Anterior cingulate cortex (tissue), 58 donors: ENCODE measurements around the gene SBF2.

ENCODE experiments used
- DNase-seq, 58 donors: peaks; one replicate each; lab custom pipeline; 2025; lab: John Stamatoyannopoulos, UW

Gene SBF2

DNA sequence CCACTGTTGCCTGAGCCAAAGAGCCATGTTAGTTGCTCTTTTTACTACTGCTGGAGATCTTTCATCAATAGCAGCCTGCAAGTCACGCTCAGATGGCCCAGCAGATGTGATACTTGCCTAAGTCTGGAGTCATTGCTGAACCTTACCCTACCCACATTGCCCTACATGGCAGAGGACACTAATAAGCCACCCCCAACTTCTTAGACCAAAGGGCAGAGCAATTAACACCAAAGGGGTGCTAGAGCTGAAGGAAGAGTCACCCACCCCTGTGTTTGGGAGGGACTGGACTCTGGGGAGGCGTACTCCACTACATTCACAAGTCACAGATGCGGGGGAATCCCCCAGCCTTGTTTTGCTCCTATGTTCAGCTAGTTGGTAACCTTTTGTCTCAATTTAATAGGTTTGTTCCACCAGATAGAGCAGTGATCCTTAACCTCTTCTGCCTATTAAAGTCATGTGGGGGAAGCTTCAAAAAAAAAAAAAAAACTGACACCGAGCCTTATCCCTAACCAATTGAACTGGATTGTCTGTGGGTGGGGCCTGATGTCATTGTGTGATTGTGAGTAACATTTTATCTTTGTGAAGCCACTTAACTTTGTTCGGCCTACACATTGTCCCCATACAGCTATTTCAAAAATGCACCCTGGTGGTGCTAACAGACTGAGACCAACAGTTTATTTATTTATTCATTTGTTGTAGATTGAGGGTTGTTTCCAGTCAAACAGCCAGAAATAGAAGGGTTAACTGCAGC, 23.9 kb upstream of the SBF2 start:
- no peak for DNase-seq

DNA sequence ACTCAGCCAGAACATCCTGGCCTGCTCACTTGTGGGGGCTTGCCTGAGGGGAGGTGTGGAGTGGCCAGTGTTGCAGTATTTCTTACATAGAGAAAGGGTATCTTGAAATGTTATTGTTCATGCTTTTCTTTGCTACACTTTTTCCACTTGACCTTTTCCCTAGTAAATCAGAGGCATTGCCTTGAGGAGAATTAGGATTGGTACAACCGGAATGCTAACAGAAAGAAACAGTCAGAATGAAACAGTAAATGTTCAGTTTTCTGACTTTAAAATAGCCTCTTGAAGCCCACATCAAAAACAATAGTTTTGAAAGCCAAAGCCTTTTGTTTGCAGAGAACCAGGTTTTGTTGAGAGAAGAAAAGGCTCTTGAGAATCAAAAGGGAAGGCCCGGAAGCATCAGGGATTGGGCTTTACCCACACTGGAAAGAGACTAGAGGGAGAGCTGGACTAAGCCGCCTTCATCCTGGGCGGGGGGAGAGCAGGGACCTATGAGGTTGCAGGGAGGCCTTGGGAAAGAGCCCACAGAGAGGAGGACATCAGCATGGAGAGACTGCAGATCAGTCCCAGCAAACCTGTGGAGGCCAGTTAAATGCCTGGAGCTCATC, 23.2 kb upstream of the SBF2 start:
- peak in 2 of 58 donors; percentile 14 to 29 for DNase-seq

GRCh38 chr11:10315083-10315482, 21.1 kb upstream of the SBF2 start:
- DNase-seq = no peak

DNA sequence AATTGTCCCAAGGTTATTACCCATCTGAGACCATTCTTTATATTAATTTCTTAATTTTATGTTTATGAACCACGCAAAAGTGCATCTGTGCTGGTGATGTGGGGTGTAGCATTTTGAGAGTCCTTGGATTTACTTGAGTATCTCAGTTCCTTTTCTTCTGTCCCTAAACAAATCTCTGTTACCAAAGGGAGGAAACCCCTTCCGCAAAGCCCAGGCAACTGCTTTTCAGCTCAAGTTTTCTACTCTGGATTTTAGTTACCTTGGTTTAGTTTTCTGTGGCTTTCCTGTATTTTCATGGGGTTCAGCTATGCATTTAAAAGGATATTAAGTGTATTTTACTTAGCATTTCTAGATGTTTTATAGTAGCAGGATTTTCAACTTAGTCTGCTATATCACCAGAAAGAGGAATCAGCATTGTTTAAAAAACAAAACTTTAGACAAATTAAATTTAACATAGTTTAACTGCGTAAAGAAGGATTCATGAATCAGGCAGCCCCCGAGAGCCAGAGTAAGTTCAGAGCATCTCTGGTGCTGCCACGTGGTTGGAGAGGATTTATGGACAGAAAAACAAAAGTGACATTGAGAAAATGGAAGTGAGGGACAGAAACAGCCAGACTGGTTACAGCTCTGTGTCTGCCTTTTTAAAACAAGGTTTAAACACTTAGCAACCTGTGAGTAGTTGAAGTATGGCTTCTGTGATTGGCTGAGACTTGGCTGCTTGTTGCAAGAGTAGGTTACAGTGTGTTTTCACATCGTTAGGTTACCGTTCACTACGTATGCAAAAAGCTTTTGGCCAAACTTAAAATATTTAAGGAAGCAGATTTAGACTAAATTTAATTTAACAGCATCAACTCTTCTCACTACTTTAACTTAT, 20.4 kb upstream of the SBF2 start:
- DNase-seq = peak in 4 of 58 donors; percentile 15 to 61 (median 35)

- DNase-seq = no peak
Observed at GRCh38 chr11:10311802-10312201, 17.8 kb upstream of the SBF2 start.

GRCh38 chr11:10310301-10310841, 16.4 kb upstream of the SBF2 start:
- DNase-seq = no peak

DNA sequence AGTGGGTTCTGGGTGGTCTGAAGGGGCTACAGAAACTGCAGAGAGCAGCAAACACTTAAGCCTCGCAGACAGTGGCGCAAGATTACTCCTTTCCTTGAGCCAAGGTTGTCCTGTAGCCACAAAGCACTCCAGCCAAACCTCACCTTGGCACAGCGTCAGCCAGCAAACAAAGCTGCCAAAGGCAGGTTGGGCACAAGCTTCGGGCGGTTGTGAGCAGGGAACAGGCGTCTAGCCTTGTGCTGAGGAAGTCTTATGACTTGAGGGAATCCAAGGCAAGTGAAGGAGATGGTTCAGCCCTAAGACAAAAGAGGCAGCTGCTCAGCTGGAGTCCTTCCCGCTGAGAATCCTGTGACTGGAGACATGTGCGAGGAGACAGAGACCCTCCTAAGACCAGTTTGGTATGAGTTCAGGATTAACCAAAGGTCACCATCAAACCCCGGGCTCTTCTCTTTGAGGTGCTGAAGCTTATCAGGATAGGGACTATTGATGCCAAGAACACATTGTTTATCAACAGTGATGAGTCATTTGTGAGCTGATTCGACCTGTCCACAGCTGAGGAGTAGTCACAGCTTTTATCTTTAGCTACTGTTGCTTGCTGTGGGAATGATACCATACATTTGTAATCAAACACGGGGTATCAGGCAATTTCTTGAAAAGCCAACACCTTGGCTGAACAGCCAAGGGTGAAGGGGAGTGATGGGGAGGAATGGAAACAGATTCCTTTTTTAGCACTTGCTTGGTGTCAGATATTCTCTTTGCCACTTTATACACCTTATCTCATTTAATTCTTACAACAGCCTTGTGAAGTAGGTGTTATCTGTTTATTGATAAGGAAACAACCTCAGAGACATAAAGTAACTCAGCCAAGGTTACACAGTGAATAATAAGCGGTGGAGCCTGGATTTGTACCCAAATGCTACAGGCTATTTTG, 15.4 kb upstream of the SBF2 start:
- DNase-seq = peak in 23 of 58 donors; percentile 14 to 75 (median 34)

DNA sequence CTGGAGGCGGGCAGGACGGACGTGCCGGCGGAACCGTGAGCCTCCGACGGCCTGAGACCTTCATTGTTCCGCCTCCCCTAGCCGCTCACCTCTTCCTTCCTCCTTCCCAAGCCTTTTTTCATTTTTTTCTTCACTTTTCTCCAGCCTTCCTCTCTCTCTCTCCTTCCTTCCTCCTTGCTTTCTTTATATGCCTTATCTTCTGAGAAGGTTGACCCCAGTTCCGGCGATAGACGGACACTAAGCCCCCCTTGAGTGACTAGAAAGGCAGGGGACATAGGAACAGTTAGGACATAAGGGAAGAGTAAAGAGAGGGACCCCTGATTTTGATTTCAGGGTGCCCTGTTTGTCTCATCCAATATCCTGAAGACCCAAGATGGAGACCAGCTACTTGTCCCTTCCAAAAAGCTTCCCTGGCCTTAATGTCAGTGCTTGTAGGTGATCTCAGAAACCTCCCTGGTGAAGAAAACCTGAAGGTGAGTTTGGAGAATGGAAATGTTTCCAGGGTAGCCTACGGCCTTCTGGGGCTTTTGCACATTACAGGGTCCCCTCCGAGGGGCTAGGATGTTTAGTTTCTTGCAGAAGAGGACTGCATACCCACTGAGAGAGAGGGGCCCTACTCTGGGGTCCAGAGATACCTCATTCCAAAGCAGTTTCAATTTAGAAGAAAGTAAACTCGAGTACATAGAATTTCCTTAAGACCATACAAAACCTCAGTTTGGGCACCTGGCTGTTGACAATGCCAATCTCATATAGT, 14.4 kb upstream of the SBF2 start:
- DNase-seq = no peak

DNA sequence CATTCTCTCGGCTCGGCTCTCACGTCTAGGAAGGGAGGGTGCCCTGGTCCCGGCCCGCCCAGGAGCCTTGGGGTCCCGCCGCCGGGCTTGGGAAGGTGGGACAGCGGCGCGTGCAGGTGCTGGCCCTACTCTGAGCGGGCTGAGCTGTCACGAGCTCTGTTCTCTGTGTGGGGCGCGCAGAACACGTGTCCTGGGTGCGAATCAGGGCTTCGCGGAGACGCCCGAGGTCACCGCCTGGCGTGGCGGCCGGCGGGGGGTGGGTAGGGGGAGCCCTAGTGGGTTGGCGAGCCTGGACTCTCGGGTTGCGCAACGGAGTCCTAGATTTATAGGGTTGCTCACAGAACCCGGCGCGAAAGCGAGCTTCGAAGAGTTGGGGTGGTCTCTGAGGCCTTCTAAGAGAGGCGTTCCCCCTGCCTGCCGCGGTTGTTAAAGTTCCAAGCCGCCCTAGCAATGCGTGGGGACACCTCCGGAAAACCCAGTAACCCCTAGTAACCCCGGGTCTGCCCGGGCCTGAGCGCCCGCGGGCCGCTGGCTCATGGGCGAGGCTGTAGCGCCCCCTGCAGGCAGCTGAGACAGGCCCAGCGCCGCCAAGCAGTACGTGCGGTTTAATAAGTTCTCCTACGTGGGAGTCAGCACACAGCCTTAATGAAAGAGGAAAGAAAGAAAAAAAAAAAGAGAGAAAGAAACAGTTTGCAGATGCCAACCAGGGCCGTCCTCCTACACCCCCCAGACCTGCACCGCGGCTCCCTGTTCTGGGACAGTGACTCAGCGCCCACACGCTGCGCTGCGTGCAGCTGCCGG, 13.6 kb upstream of the SBF2 start:
- DNase-seq = peak in 54 of 58 donors; percentile 36 to 87 (median 64)

- no peak for DNase-seq
Observed at GRCh38 chr11:10307022-10307399, 13.0 kb upstream of the SBF2 start.

DNA sequence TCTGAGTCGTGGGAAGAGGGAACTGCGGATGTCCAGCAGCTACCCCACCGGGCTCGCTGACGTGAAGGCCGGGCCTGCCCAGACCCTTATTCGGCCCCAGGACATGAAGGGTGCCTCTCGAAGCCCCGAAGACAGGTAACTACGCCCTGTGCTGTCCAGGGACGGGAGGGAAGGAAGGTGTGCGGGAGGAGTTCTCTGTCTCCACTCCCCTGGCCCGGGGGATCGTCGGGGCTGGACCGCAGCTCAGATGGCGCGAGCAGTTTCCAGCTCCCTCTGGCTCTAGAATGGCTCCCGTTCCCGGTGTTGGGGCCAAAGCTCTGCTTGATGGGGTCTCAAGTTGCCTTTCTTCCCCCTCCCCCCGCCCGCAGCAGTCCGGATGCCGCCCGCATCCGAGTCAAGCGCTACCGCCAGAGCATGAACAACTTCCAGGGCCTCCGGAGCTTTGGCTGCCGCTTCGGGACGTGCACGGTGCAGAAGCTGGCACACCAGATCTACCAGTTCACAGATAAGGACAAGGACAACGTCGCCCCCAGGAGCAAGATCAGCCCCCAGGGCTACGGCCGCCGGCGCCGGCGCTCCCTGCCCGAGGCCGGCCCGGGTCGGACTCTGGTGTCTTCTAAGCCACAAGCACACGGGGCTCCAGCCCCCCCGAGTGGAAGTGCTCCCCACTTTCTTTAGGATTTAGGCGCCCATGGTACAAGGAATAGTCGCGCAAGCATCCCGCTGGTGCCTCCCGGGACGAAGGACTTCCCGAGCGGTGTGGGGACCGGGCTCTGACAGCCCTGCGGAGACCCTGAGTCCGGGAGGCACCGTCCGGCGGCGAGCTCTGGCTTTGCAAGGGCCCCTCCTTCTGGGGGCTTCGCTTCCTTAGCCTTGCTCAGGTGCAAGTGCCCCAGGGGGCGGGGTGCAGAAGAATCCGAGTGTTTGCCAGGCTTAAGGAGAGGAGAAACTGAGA, 12.2 kb upstream of the SBF2 start:
- DNase-seq = peak in 2 of 58 donors; percentile 14 to 26

DNA sequence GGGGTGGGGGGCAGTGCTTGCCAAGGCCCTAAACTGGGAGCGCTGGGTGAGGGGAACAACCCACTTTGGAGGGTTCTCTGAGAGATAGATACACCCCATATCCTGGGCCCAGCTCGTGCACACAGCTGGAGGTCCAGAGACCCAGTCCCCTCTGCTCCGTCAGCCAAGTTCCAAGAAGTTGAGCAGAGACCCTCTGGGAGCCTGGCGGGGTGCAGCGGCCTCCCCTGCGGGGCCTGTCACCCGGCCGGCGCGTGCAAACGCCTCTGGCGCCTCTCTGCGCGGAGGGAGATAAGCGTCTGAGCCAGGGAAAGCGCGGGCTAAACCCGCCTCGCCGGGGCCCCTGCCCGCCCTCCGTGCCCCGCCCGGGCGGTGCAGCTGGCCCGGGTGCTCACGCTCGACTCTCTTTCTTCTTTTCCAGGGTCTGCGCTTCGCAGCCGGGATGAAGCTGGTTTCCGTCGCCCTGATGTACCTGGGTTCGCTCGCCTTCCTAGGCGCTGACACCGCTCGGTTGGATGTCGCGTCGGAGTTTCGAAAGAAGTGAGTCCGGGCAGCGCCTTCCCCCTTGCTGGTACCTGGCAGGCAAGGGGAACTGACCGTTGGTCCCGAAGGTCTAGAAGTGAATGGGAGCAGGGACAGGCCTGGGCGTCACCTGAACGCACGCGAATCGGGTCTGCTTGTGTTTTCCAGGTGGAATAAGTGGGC, 11.4 kb upstream of the SBF2 start:
- peak in 2 of 58 donors; percentile 29 to 33 for DNase-seq

DNA sequence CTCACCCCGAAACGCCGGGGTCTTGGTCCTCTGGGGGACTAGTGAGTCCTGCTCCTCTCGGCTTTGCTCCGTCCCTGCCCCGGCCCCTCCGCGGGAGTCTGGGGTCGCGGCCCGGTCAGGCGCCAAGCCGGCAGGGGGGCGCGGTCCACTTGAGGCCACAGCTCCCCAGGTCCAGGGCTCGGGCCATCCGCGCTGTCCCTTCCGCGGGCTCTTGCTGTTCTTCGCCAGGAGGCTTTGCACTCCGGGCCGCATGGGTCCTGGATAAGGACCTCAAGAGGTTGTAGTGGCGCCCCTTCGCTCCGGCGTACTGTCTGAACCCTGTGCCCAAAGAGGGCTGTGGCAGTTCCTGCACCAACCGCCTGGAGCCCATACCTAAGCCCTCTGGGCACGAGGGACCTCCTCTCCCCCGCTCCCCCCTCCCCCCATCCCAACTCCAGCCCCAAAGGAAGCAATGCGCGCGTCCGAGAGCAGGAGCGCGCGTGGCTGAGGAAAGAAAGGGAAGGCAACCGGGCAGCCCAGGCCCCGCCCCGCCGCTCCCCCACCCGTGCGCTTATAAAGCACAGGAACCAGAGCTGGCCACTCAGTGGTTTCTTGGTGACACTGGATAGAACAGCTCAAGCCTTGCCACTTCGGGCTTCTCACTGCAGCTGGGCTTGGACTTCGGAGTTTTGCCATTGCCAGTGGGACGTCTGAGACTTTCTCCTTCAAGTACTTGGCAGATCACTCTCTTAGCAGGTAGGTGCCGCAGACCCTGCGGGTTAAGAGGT, 10.7 kb upstream of the SBF2 start, which contains the start of gene ADM:
Gene ADM, plus strand, starts transcription at position 579 of the 767 bp plus-strand sequence. CDS start 628 bp downstream, outside the sequence.
- DNase-seq = peak in 45 of 58 donors; percentile 27 to 82 (median 54)

DNA sequence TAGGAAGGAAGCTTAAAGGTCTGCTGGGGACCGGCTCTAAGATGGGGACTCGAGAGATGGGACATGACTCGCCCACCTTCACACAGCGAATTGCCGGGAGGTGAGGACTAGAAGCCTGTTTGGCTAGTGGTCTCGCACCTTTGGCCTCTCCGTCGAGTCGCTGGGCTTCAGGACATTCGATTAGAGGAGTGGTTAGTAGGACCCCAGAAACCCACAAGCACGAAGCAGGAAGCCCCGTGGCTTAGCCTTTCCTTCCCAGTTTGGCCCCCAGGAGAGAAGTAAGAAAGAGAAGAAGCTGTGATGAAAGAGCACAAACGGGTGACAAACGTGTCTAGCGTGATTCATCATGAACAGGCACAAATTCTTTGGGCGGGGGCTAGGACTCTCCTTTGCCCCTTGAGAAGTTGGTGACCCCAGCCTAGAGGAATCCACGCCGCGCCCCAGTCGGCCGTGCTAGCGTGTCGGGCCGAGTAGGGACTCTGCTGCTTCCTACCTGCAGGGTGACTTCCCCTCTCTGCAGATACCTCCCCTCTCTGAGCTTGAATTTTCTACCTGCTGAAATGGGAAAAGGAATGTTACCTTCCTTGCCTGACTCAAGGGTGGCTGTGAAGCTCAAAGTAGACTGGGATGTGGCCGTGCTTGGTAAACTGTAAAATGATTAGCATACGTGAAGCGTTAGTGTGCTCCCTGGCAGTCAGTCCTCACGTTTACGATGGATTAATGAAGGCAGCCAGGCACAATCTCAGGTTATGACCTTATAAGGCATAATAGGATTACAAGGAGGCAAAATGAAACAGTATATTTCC, 9.7 kb upstream of the SBF2 start:
- DNase-seq = no peak
